IMR-90 (cell line): ENCODE results near the gene THNSL1. TPM values are rescaled to one million over a fixed set of nuclear protein-coding genes. Genes with fewer than 3 reads are reported as not detected.

Source experiments
- ATAC-seq: fragments of 200-7000 bp; cut with Tn5 transposase; 2 replicates; pipeline ENCODE4 v1.9.1; 2020; ENCODE audit warnings: low read depth, mild to moderate bottlenecking, moderate library complexity
- BruUV-seq: library from RNA; stranded (reverse); fragments of 400-500 nt; replicated peaks from 2 replicates; lab custom pipeline; 2021; lab: Mats Ljungman, UMichigan
- CTCF ChIA-PET: fragments of 300-600 bp; formaldehyde crosslinking; extraction: SDS; loops from one replicate; lab custom pipeline; 2021; ENCODE audit warnings: antibody characterized with exemption; lab: Yijun Ruan, JAX
- POLR2A ChIA-PET: fragments of 300-600 bp; sonication (Branson Sonifier 250); formaldehyde crosslinking; loops from one replicate; lab custom pipeline; 2022; ENCODE audit warnings: antibody characterized with exemption; ENCODE audit not compliant: unreplicated experiment; lab: Charles Lee
- DNase-seq: peaks from one replicate; pipeline ENCODE4 v3.0.0; 2013
- H2AFZ ChIP-seq: replicated peaks from 2 replicates; pipeline ENCODE3; 2013; ENCODE audit warnings: low read length, mild to moderate bottlenecking; ENCODE audit not compliant: poor library complexity
- H2AK5ac ChIP-seq: 2 replicates; pipeline ENCODE4 v1.6.1; 2013; ENCODE audit warnings: low read depth, low read length, inconsistent platforms
- H2AK9ac ChIP-seq: replicated peaks from 2 replicates; pipeline ENCODE3; 2013; ENCODE audit warnings: mild to moderate bottlenecking, low read depth, low read length, moderate library complexity; ENCODE audit not compliant: poor library complexity
- H2BK120ac ChIP-seq: 2 replicates; pipeline ENCODE4 v1.6.1; 2013; ENCODE audit warnings: low read depth, low read length, inconsistent platforms
- H2BK15ac ChIP-seq: 3 replicates; pipeline ENCODE4 v1.6.1; 2013; ENCODE audit warnings: low read depth, low read length, inconsistent platforms
- H2BK20ac ChIP-seq: 2 replicates; pipeline ENCODE4 v1.6.1; 2013; ENCODE audit warnings: low read depth, mild to moderate bottlenecking, inconsistent platforms, low read length, moderate library complexity
- H2BK5ac ChIP-seq: 2 replicates; pipeline ENCODE4 v1.6.1; 2013; ENCODE audit warnings: mild to moderate bottlenecking, low read depth, low read length, inconsistent platforms; ENCODE audit not compliant: poor library complexity, severe bottlenecking
- H3K14ac ChIP-seq: replicated peaks from 2 replicates; pipeline ENCODE4 v1.6.1; 2013; ENCODE audit warnings: low read depth, low read length, inconsistent platforms
- H3K18ac ChIP-seq: 2 replicates; pipeline ENCODE4 v1.6.1; 2013; ENCODE audit warnings: low read depth, low read length, control low read depth
- H3K23ac ChIP-seq: 2 replicates; pipeline ENCODE4 v1.6.1; 2013; ENCODE audit warnings: low read depth, low read length, inconsistent platforms
- H3K27ac ChIP-seq: 2 replicates; pipeline ENCODE4 v1.5.1; 2013; ENCODE audit warnings: mild to moderate bottlenecking, control low read depth, low read length; ENCODE audit not compliant: insufficient read depth
- H3K27me3 ChIP-seq: 2 replicates; pipeline ENCODE4 v1.6.1; 2013; ENCODE audit warnings: low read length; ENCODE audit not compliant: control insufficient read depth, insufficient read depth
- H3K36me3 ChIP-seq: 2 replicates; pipeline ENCODE4 v1.6.1; 2013; ENCODE audit warnings: low read length, mixed read lengths; ENCODE audit not compliant: control insufficient read depth, insufficient read depth
- H3K4ac ChIP-seq: 2 replicates; pipeline ENCODE4 v1.6.1; 2013; ENCODE audit warnings: low read depth, low read length, inconsistent platforms
- H3K4me1 ChIP-seq: 2 replicates; pipeline ENCODE4 v1.6.1; 2013; ENCODE audit warnings: low read length, mixed read lengths; ENCODE audit not compliant: control insufficient read depth, insufficient read depth
- H3K4me2 ChIP-seq: 2 replicates; pipeline ENCODE4 v1.6.1; 2013; ENCODE audit warnings: low read depth, mild to moderate bottlenecking, control low read depth, low read length, moderate library complexity
- H3K4me3 ChIP-seq: 2 replicates; pipeline ENCODE4 v1.5.1; 2013; ENCODE audit warnings: low read depth, mild to moderate bottlenecking, control low read depth, low read length, moderate library complexity; ENCODE audit not compliant: insufficient read depth
- H3K56ac ChIP-seq: 2 replicates; pipeline ENCODE4 v1.6.1; 2013; ENCODE audit warnings: low read length, inconsistent platforms; ENCODE audit not compliant: insufficient read depth; ENCODE audit errors: extremely low read depth
- H3K79me1 ChIP-seq, 2 experiments: 2 replicates each; pipeline ENCODE4 v1.6.1; 2013; ENCODE audit warnings: low read length in 2 of 2, inconsistent platforms in 1 of 2, low read depth in 1 of 2
- H3K9ac ChIP-seq: 2 replicates; pipeline ENCODE4 v1.6.1; 2013; ENCODE audit warnings: low read depth, low read length, control low read depth
- H3K9me1 ChIP-seq: 2 replicates; pipeline ENCODE4 v1.6.1; 2013; ENCODE audit warnings: low read length, inconsistent platforms; ENCODE audit not compliant: insufficient read depth
- H3K9me3 ChIP-seq: 2 replicates; pipeline ENCODE4 v1.6.1; 2013; ENCODE audit warnings: low read length; ENCODE audit not compliant: control insufficient read depth, insufficient read depth
- H4K20me1 ChIP-seq: 2 replicates; pipeline ENCODE4 v1.6.1; 2013; ENCODE audit warnings: low read length, inconsistent platforms; ENCODE audit not compliant: insufficient read depth
- H4K5ac ChIP-seq: 2 replicates; pipeline ENCODE4 v1.6.1; 2013; ENCODE audit warnings: mild to moderate bottlenecking, low read depth, low read length, control low read depth
- H4K8ac ChIP-seq, 2 experiments: 2 replicates each; pipeline ENCODE4 v1.6.1; 2013; ENCODE audit warnings: low read depth in 2 of 2, low read length in 2 of 2, control low read depth in 1 of 2, inconsistent platforms in 1 of 2
- H4K91ac ChIP-seq: 2 replicates; pipeline ENCODE4 v1.6.1; 2013; ENCODE audit warnings: low read depth, low read length, inconsistent platforms; ENCODE audit not compliant: insufficient read depth
- BHLHE40 ChIP-seq: fragments of 150-350 bp; IDR thresholded peaks from 2 replicates; pipeline ENCODE4 v1.6.1; 2016; ENCODE audit warnings: mild to moderate bottlenecking, low read depth, low read length
- CEBPB ChIP-seq: IDR thresholded peaks from 2 replicates; pipeline ENCODE4 v1.6.1; 2012; ENCODE audit warnings: low read depth, low read length, improper control_type of control experiment
- CHD1 ChIP-seq: IDR thresholded peaks from 2 replicates; pipeline ENCODE4 v1.6.1; 2012; ENCODE audit warnings: low read depth, low read length, improper control_type of control experiment
- CTCF ChIP-seq: conservative IDR thresholded peaks from 2 replicates; pipeline ENCODE4 v1.5.1; 2012; ENCODE audit warnings: mild to moderate bottlenecking, low read depth, low read length, improper control_type of control experiment
- ELK1 ChIP-seq: fragments of 150-350 bp; IDR thresholded peaks from 2 replicates; pipeline ENCODE4 v1.6.1; 2016; ENCODE audit warnings: low read depth, mild to moderate bottlenecking, low read length, moderate library complexity, borderline replicate concordance
- FOS ChIP-seq: fragments of 150-350 bp; IDR thresholded peaks from 2 replicates; pipeline ENCODE4 v1.6.1; 2016; ENCODE audit warnings: low read depth, low read length
- MAFK ChIP-seq: IDR thresholded peaks from 2 replicates; pipeline ENCODE4 v1.6.1; 2012; ENCODE audit warnings: low read depth, low read length, improper control_type of control experiment
- MAZ ChIP-seq: IDR thresholded peaks from 2 replicates; pipeline ENCODE4 v1.6.1; 2012; ENCODE audit warnings: low read depth, mild to moderate bottlenecking, low read length, improper control_type of control experiment, moderate library complexity, borderline replicate concordance
- MXI1 ChIP-seq: IDR thresholded peaks from 2 replicates; pipeline ENCODE4 v1.6.1; 2012; ENCODE audit warnings: low read depth, mild to moderate bottlenecking, low read length, moderate library complexity, borderline replicate concordance
- NFE2L2 ChIP-seq: fragments of 150-350 bp; IDR thresholded peaks from 2 replicates; pipeline ENCODE4 v1.6.1; 2016; ENCODE audit warnings: low read depth, mild to moderate bottlenecking, low read length
- POLR2A ChIP-seq: IDR thresholded peaks from 2 replicates; pipeline ENCODE4 v1.6.1; 2012; ENCODE audit warnings: mild to moderate bottlenecking, low read depth, low read length
- RAD21 ChIP-seq: IDR thresholded peaks from 2 replicates; pipeline ENCODE4 v1.6.1; 2012; ENCODE audit warnings: low read length, improper control_type of control experiment
- RCOR1 ChIP-seq: IDR thresholded peaks from 2 replicates; pipeline ENCODE4 v1.6.1; 2012; ENCODE audit warnings: mild to moderate bottlenecking, low read length, improper control_type of control experiment; ENCODE audit not compliant: insufficient replicate concordance
- RFX5 ChIP-seq: IDR thresholded peaks from 2 replicates; pipeline ENCODE4 v1.8.0; 2012; ENCODE audit warnings: low read depth, mild to moderate bottlenecking, low read length, moderate library complexity
- SMC3 ChIP-seq: fragments of 150-350 bp; IDR thresholded peaks from 2 replicates; pipeline ENCODE4 v1.6.1; 2016; ENCODE audit warnings: low read depth, mild to moderate bottlenecking, antibody characterized with exemption, low read length, moderate library complexity
- USF2 ChIP-seq: fragments of 150-350 bp; IDR thresholded peaks from 2 replicates; pipeline ENCODE4 v1.6.1; 2017; ENCODE audit warnings: mild to moderate bottlenecking, antibody characterized with exemption, low read length, low read depth
- WGBS, 2 experiments: methylation state at CpG; one replicate each; pipeline versions ENCODE4 v1.1.5 to v1.1.7; 2013; ENCODE audit warnings: missing lambda C conversion rate in 2 of 2; ENCODE audit not compliant: insufficient read length in 1 of 2; ENCODE audit errors: extremely low coverage in 2 of 2; 5-methylcytosine and 5-hydroxymethylcytosine counted together
- dilution Hi-C: fragments of 300-500 bp; cut with HindIII; formaldehyde crosslinking; loops from one replicate; pipeline ENCODE4 v1.14.3; 2018; ENCODE audit warnings: low sequenced_read_pairs; ENCODE audit not compliant: unreplicated experiment
- in situ Hi-C: fragments of 300-500 bp; cut with MboI; formaldehyde crosslinking; loops from 3 replicates; pipeline ENCODE4 v1.14.3; 2019; ENCODE audit warnings: low sequenced_read_pairs, inconsistent platforms, mixed read lengths
- intact Hi-C: fragments of 100-400 bp; cut with micrococcal nuclease; formaldehyde crosslinking; loops from 2 replicates; pipeline ENCODE4 v1.10.0; 2022
- polyA plus RNA-seq, 3 experiments: library from polyadenylated mRNA; depleted of rRNA; stranded (reverse); fragments of >200 nt; gene quantifications; 2 replicates each; pipeline ENCODE4 v1.2.3, GENCODE V29; 2012; ENCODE audit warnings: low replicate concordance in 1 of 3
- total RNA-seq: library from RNA; depleted of rRNA; stranded (reverse); fragments of >200 nt; gene quantifications from 2 replicates; pipeline ENCODE4 v1.2.3, GENCODE V29; 2012

THNSL1 gene
- total and polyA plus RNA-seq, 2 of the 4 experiments (the other 2 are of a cell fraction), result 1.3 to 2.0 TPM

- Histone ChIP-seq H4K20me1 (no peaks in the 10 kb centered on the region), H2AFZ (no peak overlapping the region), H3K36me3 (no peaks in the 10 kb centered on the region), H3K56ac (no peak overlapping the region), H4K8ac (no peak overlapping the region), H3K14ac (no peak overlapping the region), H3K4me1 (peaks cover 3% of the 10 kb centered on the region; the same call in 1 of the 2 replicates), H3K4ac (no peak overlapping the region), H2BK5ac (no peak overlapping the region), H2AK9ac (no peak overlapping the region), H2BK20ac (no peak overlapping the region), H3K4me2 (no peak overlapping the region), H3K9ac (no peak overlapping the region), H3K9me1 (0 out of 2 replicates have a peak, but pooled peaks cover 2% of the 10 kb centered on the region), H4K5ac (no peak overlapping the region), H3K27me3 (no peaks in the 10 kb centered on the region), H3K23ac (no peak overlapping the region), H3K27ac (no peak overlapping the region), H4K91ac (no peak overlapping the region; the same call in 1 of the 2 replicates), H3K4me3 (no peak overlapping the region), H2BK120ac (no peak overlapping the region), H2BK15ac (no peak overlapping the region), H3K18ac (no peak overlapping the region), H3K9me3 (no peaks in the 10 kb centered on the region), H3K79me1 (no peaks in the 10 kb centered on the region), H2AK5ac (no peak overlapping the region)
- ChIA-PET CTCF (interaction anchor here (0.8 kb wide), 1 partner anchor 15 kb away, joined by 4 read pairs; no protein-coding TSS in a partner anchor), POLR2A (no interaction called here)
- dilution Hi-C loops (no loop called here), in situ Hi-C loops (no loop called here), intact Hi-C loops (no loop called here)
- whole genome bisulfite sequencing, 2 experiments, result no CpG with 5 or more reads among the region's 4 CpGs
- TF ChIP-seq CHD1 (no peak), RCOR1 (no peak), RAD21 (no peak), BHLHE40 (no peak), NFE2L2 (no peak), MAZ (no peak), POLR2A (no peak), USF2 (no peak), ELK1 (no peak), FOS (no peak), RFX5 (no peak), SMC3 (no peak), CEBPB (no peak), MAFK (no peak), MXI1 (no peak), CTCF (no peak)
- no TSS peak for BruUV-seq
- DNase-seq (no peak), ATAC-seq (no peak)
Observed at GRCh38 chr10:25065761-25066476, 49.5 kb downstream of the THNSL1 start.
